Activated CD4-positive, alpha-beta T cell treated with anti-CD3 and anti-CD28 coated beads, Interleukin-2, amount 10 ng/mL, durations not matched to agents 7 days and 5 days (primary cell): ENCODE data around the gene ITGB5. TPM values are rescaled to one million over a fixed set of nuclear protein-coding genes. Genes with fewer than 3 reads are reported as not detected.
"Not testable (repeated sequence)": the region's sequence is repeated elsewhere in the genome, so short reads cannot be mapped to it uniquely, and the experiment has no call there.

Source experiments
- CTCF ChIA-PET: fragments of 350-600 bp; sonication (Branson Sonifier 250); formaldehyde crosslinking; loops from one replicate; lab custom pipeline; 2021; ENCODE audit warnings: antibody characterized with exemption; lab: Charles Lee
- POLR2A ChIA-PET: fragments of 350-600 bp; sonication (Branson Sonifier 250); formaldehyde crosslinking; loops from one replicate; lab custom pipeline; 2021; ENCODE audit warnings: antibody characterized with exemption; lab: Charles Lee
- DNase-seq: peaks from one replicate; pipeline ENCODE4 v3.0.0-alpha.2; 2020
- H3K27ac Mint-ChIP-seq: one replicate; pipeline ENCODE4 v1.8.0; 2021; ENCODE audit warnings: mild to moderate bottlenecking, moderate library complexity, mixed read lengths
- H3K27me3 Mint-ChIP-seq: one replicate; pipeline ENCODE4 v1.8.0; 2021; ENCODE audit warnings: mixed read lengths
- H3K36me3 Mint-ChIP-seq: one replicate; pipeline ENCODE4 v1.8.0; 2021; ENCODE audit warnings: low read depth, mixed read lengths
- H3K4me1 Mint-ChIP-seq: one replicate; pipeline ENCODE4 v1.8.0; 2021; ENCODE audit warnings: mixed read lengths
- H3K4me3 Mint-ChIP-seq: one replicate; pipeline ENCODE4 v1.8.0; 2021; ENCODE audit warnings: mild to moderate bottlenecking, moderate library complexity, mixed read lengths
- H3K9me3 Mint-ChIP-seq: one replicate; pipeline ENCODE4 v1.8.0; 2021; ENCODE audit warnings: mixed read lengths
- total RNA-seq, 2 experiments: library from RNA; stranded (reverse); gene quantifications; one replicate each; pipeline ENCODE4 v1.2.3, GENCODE V29; 2021

ITGB5 gene
- total RNA-seq, 2 experiments from 2014 or later: 0.15 to 0.37 TPM

DNA sequence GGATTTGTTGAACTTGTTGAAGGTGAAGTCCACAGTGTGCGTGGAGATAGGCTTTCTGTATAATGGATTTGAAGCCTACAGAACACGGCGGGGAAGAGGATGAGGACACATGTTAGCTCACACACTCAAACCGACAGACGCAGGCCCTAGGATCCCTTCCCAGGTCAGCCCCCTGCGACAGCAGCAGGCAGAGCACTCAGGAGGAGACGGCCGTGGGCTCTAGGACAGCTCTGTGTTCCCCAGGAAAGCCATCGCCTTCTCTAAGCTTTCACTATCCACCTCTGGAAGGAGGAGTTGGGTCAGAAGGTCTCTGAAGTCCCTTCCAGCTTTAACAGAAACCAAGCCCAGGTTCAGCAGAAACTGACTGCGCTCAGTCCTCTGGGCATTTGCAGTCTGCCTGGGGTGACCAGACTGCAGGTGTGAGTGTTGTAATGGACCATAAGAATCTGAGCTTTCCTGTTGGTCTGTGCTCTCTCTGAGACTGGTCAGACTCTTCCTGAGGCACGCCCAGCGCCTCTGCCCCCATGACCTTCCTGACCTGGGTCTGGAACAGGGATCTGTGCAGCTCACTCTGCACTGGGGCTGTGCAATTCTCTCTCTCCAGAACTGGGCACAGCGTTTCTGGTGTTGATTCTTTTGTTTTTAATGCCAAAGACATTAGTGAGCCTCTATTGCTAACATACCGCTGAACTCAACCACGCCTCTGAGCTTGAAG, 123.4 kb downstream of the ITGB5 start:
- POLR2A ChIA-PET: no interaction called here
- Mint-ChIP-seq H3K4me3 (no peak overlapping the region), H3K27me3 (no peaks in the 10 kb centered on the region), H3K27ac (no peak overlapping the region), H3K9me3 (no peaks in the 10 kb centered on the region), H3K36me3 (no peaks in the 10 kb centered on the region), H3K4me1 (peaks cover 7% of the 10 kb centered on the region)
- CTCF ChIA-PET: interaction anchor here (1.3 to 4.5 kb wide), 3 partner anchors 24 to 138 kb away, joined by 3 to 19 read pairs (median 4); no protein-coding TSS in a partner anchor
- DNase-seq: no peak

DNA sequence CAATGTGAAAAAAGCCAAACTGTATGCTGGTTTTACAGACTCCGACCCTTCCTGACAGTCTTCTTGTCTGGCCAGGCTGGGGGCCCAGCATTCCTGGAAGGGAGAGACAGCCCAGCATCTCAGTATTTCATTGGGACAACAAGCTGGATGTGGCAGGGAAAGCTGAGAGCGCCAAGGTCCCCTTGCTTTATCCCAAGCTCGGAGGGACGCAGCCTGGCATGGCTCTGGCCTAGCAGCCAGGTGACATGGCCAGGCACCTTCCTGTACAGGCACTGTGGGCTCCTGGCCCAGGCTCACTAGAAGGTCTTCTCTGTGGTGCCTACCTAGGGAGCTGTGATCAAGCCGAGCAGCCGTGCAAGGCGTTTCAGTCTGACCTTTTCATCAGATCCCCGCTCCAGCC, 124.0 kb downstream of the ITGB5 start:
- H3K27me3 Mint-ChIP-seq: no peaks in the 10 kb centered on the region
- H3K9me3 Mint-ChIP-seq: no peaks in the 10 kb centered on the region
- H3K4me1 Mint-ChIP-seq: peaks cover 7% of the 10 kb centered on the region
- H3K4me3 Mint-ChIP-seq: no peak overlapping the region
- POLR2A ChIA-PET: no interaction called here
- no peak overlapping the region for H3K27ac Mint-ChIP-seq
- H3K36me3 Mint-ChIP-seq: no peaks in the 10 kb centered on the region
- DNase-seq: no peak
- CTCF ChIA-PET: interaction anchor here (1.3 to 1.4 kb wide), 2 partner anchors 23 to 24 kb away, joined by 3 to 4 read pairs; no protein-coding TSS in a partner anchor

DNA sequence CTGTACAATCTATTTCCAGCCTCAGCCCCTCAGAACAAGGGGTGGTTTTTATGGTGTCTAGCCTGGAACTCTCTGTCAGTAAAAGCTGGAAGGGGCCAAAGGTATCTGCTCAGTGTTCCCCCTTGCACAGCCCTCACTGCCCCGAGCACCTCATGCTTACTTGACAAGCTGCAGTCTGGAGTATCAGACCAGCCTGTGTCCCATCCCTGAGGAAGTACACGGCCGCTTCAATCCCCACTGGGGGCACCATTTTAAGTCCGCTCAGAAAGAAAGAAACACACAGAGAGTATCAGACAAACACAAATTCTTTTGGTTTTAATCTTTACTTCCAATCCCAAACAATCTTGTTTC, 124.5 kb downstream of the ITGB5 start:
- no peak for DNase-seq

DNA sequence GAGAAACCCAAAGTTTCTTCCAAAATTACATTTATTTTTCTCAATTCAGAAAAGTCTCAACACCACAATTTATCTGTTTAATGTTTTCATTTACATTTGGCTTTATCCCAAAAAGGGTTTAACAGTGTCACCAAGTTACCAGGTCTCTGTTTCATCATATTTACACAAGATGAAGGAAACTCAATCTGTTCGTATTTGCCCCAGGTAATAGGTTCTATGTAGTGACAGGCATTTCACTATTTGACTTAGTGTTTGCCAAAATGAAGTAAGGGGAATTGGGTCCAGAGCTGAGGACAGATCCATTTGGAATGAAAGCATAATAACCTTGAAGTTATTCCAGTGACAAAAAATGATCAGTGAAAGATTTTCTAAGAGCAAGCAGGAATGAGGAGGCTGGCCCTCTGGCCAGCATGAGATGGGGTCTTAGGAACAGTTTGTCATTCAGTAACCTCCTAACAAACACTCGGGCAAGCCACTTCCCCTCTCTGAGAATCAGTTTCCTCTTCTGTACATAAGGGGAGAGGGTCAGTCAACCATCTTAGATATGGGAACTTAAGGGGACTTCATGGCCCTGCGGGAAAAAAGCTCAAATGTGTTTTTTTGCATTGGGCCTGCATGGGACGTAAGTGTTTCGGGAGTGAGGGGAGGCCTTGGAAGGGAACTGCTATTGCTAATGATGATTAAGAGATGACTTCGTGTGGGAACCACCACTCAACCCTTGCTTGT, 125.1 kb downstream of the ITGB5 start:
- DNase-seq: no peak
- Mint-ChIP-seq H3K27me3 (no peaks in the 10 kb centered on the region), H3K36me3 (no peaks in the 10 kb centered on the region), H3K4me3 (no peak overlapping the region), H3K9me3 (no peaks in the 10 kb centered on the region), H3K4me1 (peaks cover 7% of the 10 kb centered on the region), H3K27ac (no peak overlapping the region)
- POLR2A ChIA-PET: no interaction called here
- CTCF ChIA-PET: interaction anchor here (0.6 to 4.4 kb wide), 18 partner anchors 9 to 656 kb away, joined by 3 to 40 read pairs (median 4); partner anchors contain the start of gene ITGB5

More for the DNA sequence above, 124.5 kb downstream of the ITGB5 start:
- POLR2A ChIA-PET: no interaction called here
- H3K36me3 Mint-ChIP-seq: no peaks in the 10 kb centered on the region
- H3K27me3 Mint-ChIP-seq: no peaks in the 10 kb centered on the region
- H3K4me3 Mint-ChIP-seq: no peak overlapping the region
- no peaks in the 10 kb centered on the region for H3K9me3 Mint-ChIP-seq
- H3K4me1 Mint-ChIP-seq: peaks cover 7% of the 10 kb centered on the region
- CTCF ChIA-PET: interaction anchor here (1.3 kb wide), 1 partner anchor 23 kb away, joined by 4 read pairs; no protein-coding TSS in a partner anchor
- H3K27ac Mint-ChIP-seq: no peak overlapping the region

DNA sequence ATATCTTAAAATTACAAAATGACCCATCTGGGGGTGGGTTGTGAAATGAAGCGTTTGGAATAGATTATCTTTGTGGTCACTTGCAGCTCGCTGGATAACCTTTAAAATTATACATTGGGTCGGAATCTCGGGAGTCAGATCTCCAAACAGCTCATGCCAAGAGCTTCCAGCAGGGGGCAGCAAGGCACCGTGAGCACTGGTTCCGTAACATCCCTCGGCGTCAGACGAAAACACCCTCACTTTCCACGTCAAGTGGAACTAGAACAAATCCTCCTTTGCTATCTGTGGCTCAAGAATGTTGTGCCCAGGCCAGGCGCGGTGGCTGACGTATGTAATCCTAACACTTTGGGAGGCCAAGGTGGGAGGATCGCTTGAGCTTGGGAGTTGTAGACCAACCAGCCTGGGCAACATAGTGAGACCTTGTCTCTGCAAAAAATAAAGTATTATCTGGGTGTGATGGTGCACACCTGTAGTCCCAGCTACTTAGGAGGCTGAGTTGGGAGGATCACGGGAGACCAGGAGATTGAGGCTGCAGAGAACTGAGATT, 125.8 kb downstream of the ITGB5 start:
- DNase-seq: peak; percentile 82
- no peak overlapping the region for H3K27ac Mint-ChIP-seq
- no peaks in the 10 kb centered on the region for H3K9me3 Mint-ChIP-seq
- no peaks in the 10 kb centered on the region for H3K27me3 Mint-ChIP-seq
- ChIA-PET POLR2A (interaction anchor here (0.8 kb wide), 1 partner anchor 22 kb away, joined by 3 read pairs; no protein-coding TSS in a partner anchor), CTCF (interaction anchor here (0.6 to 4.4 kb wide), 32 partner anchors 8 to 1895 kb away, joined by 3 to 40 read pairs (median 4); partner anchors contain the start of genes ITGB5 and UMPS)
- H3K36me3 Mint-ChIP-seq: no peaks in the 10 kb centered on the region
- peaks cover 7% of the 10 kb centered on the region for H3K4me1 Mint-ChIP-seq
- peak overlapping the region; percentile 14 for H3K4me3 Mint-ChIP-seq

DNA sequence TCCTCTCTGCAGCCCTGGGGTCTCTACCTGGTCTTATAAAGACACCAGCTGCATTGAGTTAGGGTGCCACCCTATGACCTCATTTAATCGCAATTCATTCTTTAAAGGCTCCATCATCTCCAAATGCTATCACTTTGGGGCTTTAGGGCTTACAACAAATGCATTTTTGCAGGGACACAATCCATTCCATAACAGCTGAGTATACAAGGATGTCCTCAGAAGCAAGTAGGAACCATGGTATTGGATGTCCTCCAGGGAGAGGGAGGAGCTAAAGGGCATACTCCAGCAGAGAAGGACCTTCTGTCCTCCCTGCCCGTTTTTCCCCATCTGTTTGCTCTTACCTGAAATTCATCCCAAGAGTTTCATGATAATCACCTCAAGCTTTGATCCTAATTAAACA, 126.6 kb downstream of the ITGB5 start:
- no peak overlapping the region for H3K27ac Mint-ChIP-seq
- no peaks in the 10 kb centered on the region for H3K36me3 Mint-ChIP-seq
- DNase-seq: no peak
- H3K9me3 Mint-ChIP-seq: no peaks in the 10 kb centered on the region
- H3K4me3 Mint-ChIP-seq: no peak overlapping the region
- POLR2A ChIA-PET: interaction anchor here (0.8 kb wide), 1 partner anchor 23 kb away, joined by 3 read pairs; no protein-coding TSS in a partner anchor
- no peaks in the 10 kb centered on the region for H3K27me3 Mint-ChIP-seq
- CTCF ChIA-PET: interaction anchor here (0.6 to 4.4 kb wide), 32 partner anchors 9 to 1471 kb away, joined by 3 to 40 read pairs (median 4); partner anchors contain the start of genes ITGB5 and UMPS
- peaks cover 7% of the 10 kb centered on the region for H3K4me1 Mint-ChIP-seq

DNA sequence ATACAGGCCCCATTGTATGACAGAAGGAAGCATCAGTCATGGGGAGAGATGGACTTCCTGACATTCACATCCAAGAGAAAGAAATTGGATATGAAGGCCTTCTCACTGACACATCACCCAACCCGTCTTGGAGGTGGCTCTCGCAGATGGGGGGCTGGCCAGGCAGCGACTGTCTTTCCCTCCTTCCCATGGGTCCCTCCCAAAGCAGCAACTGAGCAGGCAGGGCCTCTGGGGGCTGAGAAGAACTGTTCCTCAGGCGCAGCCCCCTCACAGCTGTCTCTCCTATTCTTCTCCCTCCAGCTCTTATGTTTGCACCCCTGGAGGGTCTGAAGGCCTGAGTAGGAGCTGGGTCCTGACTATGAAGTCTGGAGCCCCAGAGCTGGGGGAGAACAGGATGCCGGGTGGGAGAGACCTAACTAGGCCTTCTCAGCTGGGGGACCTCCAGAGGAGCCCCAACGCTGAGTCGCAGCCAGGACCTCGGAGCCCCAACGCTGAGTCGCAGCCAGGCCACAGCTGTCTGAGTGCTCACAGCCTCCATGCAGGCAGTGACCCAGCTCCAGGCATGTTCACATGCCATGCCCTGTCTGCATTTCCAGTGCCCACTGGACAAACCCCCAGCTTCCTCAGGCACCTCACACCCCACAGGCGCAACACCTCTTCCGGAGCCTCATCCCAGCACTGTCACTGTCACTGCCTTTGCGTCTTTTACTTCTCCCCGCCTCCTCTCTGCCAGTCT, 127.3 kb downstream of the ITGB5 start:
- CTCF ChIA-PET: interaction anchor here (0.7 to 4.4 kb wide), 11 partner anchors 11 to 147 kb away, joined by 3 to 40 read pairs (median 7); partner anchors contain the start of gene UMPS
- Mint-ChIP-seq H3K4me1 (peaks cover 7% of the 10 kb centered on the region), H3K27me3 (no peaks in the 10 kb centered on the region), H3K4me3 (no peak overlapping the region), H3K36me3 (no peaks in the 10 kb centered on the region), H3K9me3 (no peaks in the 10 kb centered on the region), H3K27ac (no peak overlapping the region)
- no peak for DNase-seq
- POLR2A ChIA-PET: no interaction called here

DNA sequence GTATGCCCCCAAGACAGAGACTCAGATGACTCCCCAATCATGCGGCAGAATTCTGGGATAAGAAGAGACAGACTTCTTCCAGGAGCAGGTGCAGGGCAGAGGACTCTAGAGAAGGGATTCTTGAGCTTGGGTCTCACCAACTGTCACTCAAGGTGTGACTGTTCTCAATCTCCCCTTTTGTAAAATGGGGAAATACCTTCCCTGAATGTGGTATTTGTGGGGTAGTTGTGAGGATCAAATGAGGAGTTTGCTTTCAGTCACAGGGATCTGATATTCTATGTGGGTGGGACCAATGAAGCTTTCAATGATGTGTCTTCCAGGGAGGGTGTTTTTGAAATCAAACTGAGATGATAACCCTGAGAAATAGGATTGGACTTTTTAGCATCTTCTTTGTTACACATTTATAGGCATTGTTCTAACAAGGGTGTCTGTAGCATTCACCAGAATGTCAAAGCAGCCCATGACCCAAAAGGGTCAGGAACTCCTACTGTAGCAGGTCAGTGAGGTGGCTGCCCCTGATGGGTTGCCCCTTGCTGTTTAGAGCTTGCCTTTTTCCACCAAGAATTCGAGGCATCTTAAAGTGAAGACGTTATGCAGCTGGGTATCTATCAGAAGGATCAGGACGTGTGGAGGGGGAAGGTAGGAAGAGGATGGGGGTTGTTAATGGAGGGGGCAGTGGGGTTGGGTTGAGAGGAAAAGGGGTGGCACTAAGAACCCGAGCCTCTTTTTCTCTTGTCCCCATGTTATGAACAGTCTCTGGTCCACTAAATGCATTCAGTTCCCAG, 128.1 kb downstream of the ITGB5 start:
- DNase-seq: no peak
- Mint-ChIP-seq H3K27ac (no peak overlapping the region), H3K9me3 (no peaks in the 10 kb centered on the region), H3K27me3 (no peaks in the 10 kb centered on the region), H3K4me3 (no peak overlapping the region), H3K36me3 (no peaks in the 10 kb centered on the region), H3K4me1 (peaks cover 7% of the 10 kb centered on the region)
- CTCF ChIA-PET: interaction anchor here (0.9 to 4.4 kb wide), 2 partner anchors 12 to 142 kb away, joined by 7 to 40 read pairs; no protein-coding TSS in a partner anchor
- POLR2A ChIA-PET: no interaction called here

DNA sequence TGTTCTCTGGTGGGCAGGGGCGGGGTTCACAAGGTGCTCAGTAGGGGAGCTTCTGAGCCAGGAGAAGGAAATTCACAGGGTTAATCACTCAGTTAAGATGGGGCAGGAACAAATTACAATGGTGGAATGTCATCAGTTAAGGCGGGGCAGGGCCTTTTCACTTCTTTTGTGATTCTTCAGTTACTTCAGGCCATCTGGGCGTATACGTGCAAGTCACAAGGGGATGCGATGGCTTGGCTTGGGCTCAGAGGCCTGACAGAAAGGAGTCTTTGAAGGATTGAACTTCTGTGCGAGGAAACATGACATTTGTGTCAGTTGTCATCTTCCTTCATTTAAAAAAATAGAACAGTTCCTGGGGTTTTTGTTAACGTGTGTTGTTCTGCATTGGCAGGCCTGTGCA, 129.2 kb downstream of the ITGB5 start:
- H3K27ac Mint-ChIP-seq, H3K4me1 Mint-ChIP-seq, H3K27me3 Mint-ChIP-seq, H3K36me3 Mint-ChIP-seq, H3K4me3 Mint-ChIP-seq, DNase-seq, H3K9me3 Mint-ChIP-seq, POLR2A ChIA-PET: not testable (repeated sequence)
- CTCF ChIA-PET: interaction anchor here (4.4 kb wide), 1 partner anchor 144 kb away, joined by 40 read pairs; no protein-coding TSS in a partner anchor

DNA sequence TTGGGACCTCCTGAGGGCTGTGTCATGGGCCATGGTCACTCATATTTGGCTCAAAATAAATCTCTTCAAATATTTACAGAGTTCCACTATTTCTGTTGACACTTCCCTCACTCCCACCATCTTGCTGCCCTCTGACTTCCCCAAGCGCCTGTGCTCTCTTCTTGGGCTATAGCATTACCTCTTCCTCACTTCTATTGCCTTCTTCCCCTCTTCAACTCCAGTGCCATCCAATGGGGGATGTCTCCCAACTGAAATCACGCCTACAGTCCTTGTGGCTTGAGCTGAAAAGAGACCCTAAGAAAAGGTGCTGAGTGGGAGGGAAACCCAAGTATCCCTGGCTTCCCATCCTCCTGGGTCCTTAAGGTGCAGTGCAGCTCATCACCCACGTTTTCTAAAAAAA, 135.1 kb downstream of the ITGB5 start:
- POLR2A ChIA-PET: no interaction called here
- no peak for DNase-seq
- no peak overlapping the region for H3K27ac Mint-ChIP-seq
- H3K27me3 Mint-ChIP-seq: no peaks in the 10 kb centered on the region
- H3K4me3 Mint-ChIP-seq: no peak overlapping the region
- H3K9me3 Mint-ChIP-seq: no peaks in the 10 kb centered on the region
- H3K36me3 Mint-ChIP-seq: no peaks in the 10 kb centered on the region
- CTCF ChIA-PET: interaction anchor here (0.6 kb wide), 1 partner anchor 25 kb away, joined by 3 read pairs; no protein-coding TSS in a partner anchor
- no peaks in the 10 kb centered on the region for H3K4me1 Mint-ChIP-seq

DNA sequence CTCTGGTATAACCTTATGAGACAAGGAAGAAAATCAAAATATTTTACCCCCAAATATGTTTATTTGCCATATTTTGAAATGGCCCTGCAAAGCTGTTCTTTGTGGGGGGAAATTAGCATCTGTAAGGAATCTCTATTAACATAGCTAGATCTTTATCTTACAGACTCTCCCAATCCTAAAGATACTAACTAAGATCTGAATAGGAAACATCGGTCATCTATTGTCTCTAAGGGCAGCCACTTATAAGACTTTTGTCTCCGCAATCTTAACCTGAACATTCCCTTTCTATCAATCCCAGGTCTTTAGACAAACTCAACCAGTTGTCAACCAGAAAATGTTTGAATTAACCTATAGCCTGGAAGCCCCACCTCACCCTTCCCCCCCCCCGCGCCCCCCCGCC, 135.7 kb downstream of the ITGB5 start:
- CTCF ChIA-PET: no interaction called here
- no peaks in the 10 kb centered on the region for H3K36me3 Mint-ChIP-seq
- H3K4me3 Mint-ChIP-seq: no peak overlapping the region
- no peaks in the 10 kb centered on the region for H3K27me3 Mint-ChIP-seq
- POLR2A ChIA-PET: no interaction called here
- H3K4me1 Mint-ChIP-seq: no peaks in the 10 kb centered on the region
- no peaks in the 10 kb centered on the region for H3K9me3 Mint-ChIP-seq
- no peak overlapping the region for H3K27ac Mint-ChIP-seq
- no peak for DNase-seq
